GM23338 (cell line): ENCODE data around the gene CXorf66. TPM values are rescaled to one million over a fixed set of nuclear protein-coding genes. Genes with fewer than 3 reads are reported as not detected.

Experiments
- ATAC-seq: fragments of 200-7000 bp; cut with Tn5 transposase; 3 replicates; pipeline ENCODE4 v1.9.1; 2020
- DNase-seq: peaks from one replicate; pipeline ENCODE4 v3.0.0-alpha.2; 2015; ENCODE audit warnings: low spot score
- H2AFZ ChIP-seq: fragments of 200-600 bp; sonication (generic); 2 replicates; pipeline ENCODE4 v1.8.0; 2016; ENCODE audit warnings: antibody characterized with exemption, mild to moderate bottlenecking, moderate library complexity
- H3F3A ChIP-seq: fragments of 200-600 bp; sonication (generic); replicated peaks from 2 replicates; pipeline ENCODE4 v1.8.0; 2017; ENCODE audit warnings: antibody characterized with exemption, mixed run types, low read depth
- H3K27ac ChIP-seq: fragments of 200-600 bp; sonication (generic); 2 replicates; pipeline ENCODE4 v1.6.1; 2016; ENCODE audit warnings: low read depth
- H3K27me3 ChIP-seq: fragments of 200-600 bp; sonication (generic); 2 replicates; pipeline ENCODE4 v1.8.0; 2016; ENCODE audit warnings: mild to moderate bottlenecking, mixed run types, moderate library complexity; ENCODE audit not compliant: insufficient read depth
- H3K36me3 ChIP-seq: fragments of 200-600 bp; sonication (generic); 2 replicates; pipeline ENCODE4 v1.8.0; 2016; ENCODE audit warnings: mild to moderate bottlenecking; ENCODE audit not compliant: insufficient read depth
- H3K4me1 ChIP-seq: fragments of 200-600 bp; sonication (generic); 2 replicates; pipeline ENCODE4 v1.8.0; 2016; ENCODE audit warnings: mild to moderate bottlenecking, moderate library complexity; ENCODE audit not compliant: insufficient read depth
- H3K4me2 ChIP-seq: fragments of 200-600 bp; sonication (generic); 2 replicates; pipeline ENCODE4 v1.7.1; 2017; ENCODE audit warnings: mixed run types
- H3K4me3 ChIP-seq: fragments of 200-600 bp; sonication (generic); 2 replicates; pipeline ENCODE4 v1.6.1; 2016; ENCODE audit warnings: mixed run types
- H3K79me2 ChIP-seq: fragments of 200-600 bp; sonication (generic); replicated peaks from 2 replicates; pipeline ENCODE4 v1.8.0; 2017; ENCODE audit warnings: mild to moderate bottlenecking; ENCODE audit not compliant: insufficient read depth
- H3K9me2 ChIP-seq: fragments of 200-600 bp; sonication (generic); 2 replicates; pipeline ENCODE4 v1.8.0; 2017; ENCODE audit not compliant: insufficient read depth
- H4K20me1 ChIP-seq: fragments of 200-600 bp; sonication (generic); replicated peaks from 2 replicates; pipeline ENCODE4 v1.8.0; 2017; ENCODE audit warnings: mild to moderate bottlenecking; ENCODE audit not compliant: insufficient read depth
- H3K27ac Mint-ChIP-seq: 2 replicates; pipeline ENCODE4 v1.8.0; 2020; ENCODE audit warnings: inconsistent platforms, mild to moderate bottlenecking, moderate library complexity, mixed read lengths
- H3K27me3 Mint-ChIP-seq: 3 replicates; pipeline ENCODE4 v1.8.0; 2022; ENCODE audit warnings: low read depth, mild to moderate bottlenecking, moderate library complexity, mixed read lengths, inconsistent platforms; ENCODE audit not compliant: insufficient read depth, poor library complexity
- H3K36me3 Mint-ChIP-seq: 3 replicates; pipeline ENCODE4 v1.8.0; 2021; ENCODE audit warnings: low read depth, mild to moderate bottlenecking, inconsistent platforms, moderate library complexity, mixed read lengths
- H3K4me1 Mint-ChIP-seq: 3 replicates; pipeline ENCODE4 v1.8.0; 2020; ENCODE audit warnings: mild to moderate bottlenecking, inconsistent platforms, mixed read lengths
- H3K4me3 Mint-ChIP-seq: 3 replicates; pipeline ENCODE4 v1.8.0; 2021; ENCODE audit warnings: moderate library complexity, mild to moderate bottlenecking, inconsistent platforms, mixed read lengths
- H3K9me3 Mint-ChIP-seq: 3 replicates; pipeline ENCODE4 v1.8.0; 2020; ENCODE audit warnings: moderate library complexity, mild to moderate bottlenecking, inconsistent platforms, mixed read lengths
- CREB1 ChIP-seq: fragments of 250-450 bp; sonication (Bioruptor Pico); IDR thresholded peaks from 2 replicates; pipeline ENCODE4 v1.5.0; 2020; ENCODE audit warnings: low read depth, mild to moderate bottlenecking, moderate library complexity
- EZH2 ChIP-seq: fragments of 200-600 bp; sonication (generic); IDR thresholded peaks from one replicate; pipeline ENCODE4 v1.8.0; 2017; ENCODE audit warnings: antibody characterized with exemption, mild to moderate bottlenecking, low read depth; ENCODE audit not compliant: unreplicated experiment
- EZH2phosphoT487 ChIP-seq: fragments of 200-600 bp; sonication (generic); IDR thresholded peaks from one replicate; pipeline ENCODE4 v1.8.1; 2018; ENCODE audit warnings: antibody characterized with exemption; ENCODE audit not compliant: unreplicated experiment
- JUNB ChIP-seq: IDR thresholded peaks from one replicate; pipeline ENCODE4 v1.6.1; 2016; ENCODE audit warnings: antibody characterized with exemption; ENCODE audit not compliant: unreplicated experiment
- ZNF331 ChIP-seq: fragments of 250-450 bp; sonication (Bioruptor Pico); IDR thresholded peaks from 2 replicates; pipeline ENCODE4 v1.5.0; 2020; ENCODE audit warnings: low read depth, mild to moderate bottlenecking, moderate library complexity
- polyA plus RNA-seq: library from polyadenylated mRNA; unstranded; fragments of >200 nt; fragmentation: Nextera tagmentation; extraction: Ambion mirVana; gene quantifications from 2 replicates; pipeline ENCODE4 v1.2.1, GENCODE V29; 2016
- total RNA-seq: library from RNA; depleted of rRNA; stranded (reverse); fragments of >200 nt; shearing (Covaris generic); gene quantifications from 2 replicates; pipeline ENCODE4 v1.2.3, GENCODE V29; 2014
- TF ChIP-seq, protein P1 (sequence below): fragments of 250-450 bp; sonication (Bioruptor Pico); IDR thresholded peaks from 2 replicates; pipeline ENCODE4 v1.5.0; 2020; ENCODE audit warnings: mild to moderate bottlenecking, moderate library complexity
- TF ChIP-seq, protein P2 (sequence below): IDR thresholded peaks from one replicate; pipeline ENCODE4 v1.6.1; 2018; ENCODE audit warnings: antibody characterized with exemption; ENCODE audit not compliant: unreplicated experiment

Gene CXorf66
- total and polyA plus RNA-seq, 2 experiments from 2014 or later, result not detected

DNA sequence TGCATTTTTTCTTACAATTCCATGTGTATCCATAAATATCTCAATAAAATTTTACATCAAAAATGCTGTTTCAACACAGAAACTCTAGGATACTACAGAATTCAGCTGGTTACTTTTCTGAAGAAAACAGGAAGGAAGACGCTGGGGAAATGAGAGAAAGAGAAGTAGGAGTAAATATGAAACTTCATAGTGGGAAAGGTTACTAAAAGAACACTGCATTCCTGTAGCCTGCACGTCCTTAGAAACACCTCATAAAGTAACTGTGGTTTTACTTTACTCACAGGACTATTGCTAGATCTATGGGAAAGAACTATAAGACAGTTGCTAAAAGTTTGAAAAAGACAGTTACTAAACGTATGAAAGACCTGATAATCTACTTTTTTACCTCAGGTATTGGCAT is 55.6 kb downstream of the CXorf66 start:
- Histone ChIP-seq H3K4me3 (no peak overlapping the region), H3K27ac (no peak overlapping the region), H3K79me2 (peaks cover 80% of the 10 kb centered on the region), H3F3A (no peaks in the 10 kb centered on the region), H3K4me1 (peaks cover 24% of the 10 kb centered on the region), H2AFZ (no peak overlapping the region), H4K20me1 (no peaks in the 10 kb centered on the region; the same call in 1 of the 2 replicates), H3K27me3 (no peaks in the 10 kb centered on the region), H3K36me3 (no peaks in the 10 kb centered on the region), H3K4me2 (no peak overlapping the region), H3K9me2 (no peaks in the 10 kb centered on the region)
- TF ChIP-seq, protein P1, sequence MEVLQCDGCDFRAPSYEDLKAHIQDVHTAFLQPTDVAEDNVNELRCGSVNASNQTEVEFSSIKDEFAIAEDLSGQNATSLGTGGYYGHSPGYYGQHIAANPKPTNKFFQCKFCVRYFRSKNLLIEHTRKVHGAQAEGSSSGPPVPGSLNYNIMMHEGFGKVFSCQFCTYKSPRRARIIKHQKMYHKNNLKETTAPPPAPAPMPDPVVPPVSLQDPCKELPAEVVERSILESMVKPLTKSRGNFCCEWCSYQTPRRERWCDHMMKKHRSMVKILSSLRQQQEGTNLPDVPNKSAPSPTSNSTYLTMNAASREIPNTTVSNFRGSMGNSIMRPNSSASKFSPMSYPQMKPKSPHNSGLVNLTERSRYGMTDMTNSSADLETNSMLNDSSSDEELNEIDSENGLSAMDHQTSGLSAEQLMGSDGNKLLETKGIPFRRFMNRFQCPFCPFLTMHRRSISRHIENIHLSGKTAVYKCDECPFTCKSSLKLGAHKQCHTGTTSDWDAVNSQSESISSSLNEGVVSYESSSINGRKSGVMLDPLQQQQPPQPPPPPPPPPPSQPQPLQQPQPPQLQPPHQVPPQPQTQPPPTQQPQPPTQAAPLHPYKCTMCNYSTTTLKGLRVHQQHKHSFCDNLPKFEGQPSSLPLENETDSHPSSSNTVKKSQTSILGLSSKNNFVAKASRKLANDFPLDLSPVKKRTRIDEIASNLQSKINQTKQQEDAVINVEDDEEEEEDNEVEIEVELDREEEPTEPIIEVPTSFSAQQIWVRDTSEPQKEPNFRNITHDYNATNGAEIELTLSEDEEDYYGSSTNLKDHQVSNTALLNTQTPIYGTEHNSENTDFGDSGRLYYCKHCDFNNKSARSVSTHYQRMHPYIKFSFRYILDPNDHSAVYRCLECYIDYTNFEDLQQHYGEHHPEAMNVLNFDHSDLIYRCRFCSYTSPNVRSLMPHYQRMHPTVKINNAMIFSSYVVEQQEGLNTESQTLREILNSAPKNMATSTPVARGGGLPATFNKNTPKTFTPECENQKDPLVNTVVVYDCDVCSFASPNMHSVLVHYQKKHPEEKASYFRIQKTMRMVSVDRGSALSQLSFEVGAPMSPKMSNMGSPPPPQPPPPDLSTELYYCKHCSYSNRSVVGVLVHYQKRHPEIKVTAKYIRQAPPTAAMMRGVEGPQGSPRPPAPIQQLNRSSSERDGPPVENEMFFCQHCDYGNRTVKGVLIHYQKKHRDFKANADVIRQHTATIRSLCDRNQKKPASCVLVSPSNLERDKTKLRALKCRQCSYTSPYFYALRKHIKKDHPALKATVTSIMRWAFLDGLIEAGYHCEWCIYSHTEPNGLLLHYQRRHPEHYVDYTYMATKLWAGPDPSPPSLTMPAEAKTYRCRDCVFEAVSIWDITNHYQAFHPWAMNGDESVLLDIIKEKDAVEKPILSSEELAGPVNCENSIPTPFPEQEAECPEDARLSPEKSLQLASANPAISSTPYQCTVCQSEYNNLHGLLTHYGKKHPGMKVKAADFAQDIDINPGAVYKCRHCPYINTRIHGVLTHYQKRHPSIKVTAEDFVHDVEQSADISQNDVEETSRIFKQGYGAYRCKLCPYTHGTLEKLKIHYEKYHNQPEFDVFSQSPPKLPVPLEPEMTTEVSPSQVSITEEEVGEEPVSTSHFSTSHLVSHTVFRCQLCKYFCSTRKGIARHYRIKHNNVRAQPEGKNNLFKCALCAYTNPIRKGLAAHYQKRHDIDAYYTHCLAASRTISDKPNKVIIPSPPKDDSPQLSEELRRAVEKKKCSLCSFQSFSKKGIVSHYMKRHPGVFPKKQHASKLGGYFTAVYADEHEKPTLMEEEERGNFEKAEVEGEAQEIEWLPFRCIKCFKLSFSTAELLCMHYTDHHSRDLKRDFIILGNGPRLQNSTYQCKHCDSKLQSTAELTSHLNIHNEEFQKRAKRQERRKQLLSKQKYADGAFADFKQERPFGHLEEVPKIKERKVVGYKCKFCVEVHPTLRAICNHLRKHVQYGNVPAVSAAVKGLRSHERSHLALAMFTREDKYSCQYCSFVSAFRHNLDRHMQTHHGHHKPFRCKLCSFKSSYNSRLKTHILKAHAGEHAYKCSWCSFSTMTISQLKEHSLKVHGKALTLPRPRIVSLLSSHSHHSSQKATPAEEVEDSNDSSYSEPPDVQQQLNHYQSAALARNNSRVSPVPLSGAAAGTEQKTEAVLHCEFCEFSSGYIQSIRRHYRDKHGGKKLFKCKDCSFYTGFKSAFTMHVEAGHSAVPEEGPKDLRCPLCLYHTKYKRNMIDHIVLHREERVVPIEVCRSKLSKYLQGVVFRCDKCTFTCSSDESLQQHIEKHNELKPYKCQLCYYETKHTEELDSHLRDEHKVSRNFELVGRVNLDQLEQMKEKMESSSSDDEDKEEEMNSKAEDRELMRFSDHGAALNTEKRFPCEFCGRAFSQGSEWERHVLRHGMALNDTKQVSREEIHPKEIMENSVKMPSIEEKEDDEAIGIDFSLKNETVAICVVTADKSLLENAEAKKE (CRISPR knock-in tag), result no peak
- TF ChIP-seq ZNF331 (CRISPR knock-in tag), result no peak
- TF ChIP-seq, protein P2, sequence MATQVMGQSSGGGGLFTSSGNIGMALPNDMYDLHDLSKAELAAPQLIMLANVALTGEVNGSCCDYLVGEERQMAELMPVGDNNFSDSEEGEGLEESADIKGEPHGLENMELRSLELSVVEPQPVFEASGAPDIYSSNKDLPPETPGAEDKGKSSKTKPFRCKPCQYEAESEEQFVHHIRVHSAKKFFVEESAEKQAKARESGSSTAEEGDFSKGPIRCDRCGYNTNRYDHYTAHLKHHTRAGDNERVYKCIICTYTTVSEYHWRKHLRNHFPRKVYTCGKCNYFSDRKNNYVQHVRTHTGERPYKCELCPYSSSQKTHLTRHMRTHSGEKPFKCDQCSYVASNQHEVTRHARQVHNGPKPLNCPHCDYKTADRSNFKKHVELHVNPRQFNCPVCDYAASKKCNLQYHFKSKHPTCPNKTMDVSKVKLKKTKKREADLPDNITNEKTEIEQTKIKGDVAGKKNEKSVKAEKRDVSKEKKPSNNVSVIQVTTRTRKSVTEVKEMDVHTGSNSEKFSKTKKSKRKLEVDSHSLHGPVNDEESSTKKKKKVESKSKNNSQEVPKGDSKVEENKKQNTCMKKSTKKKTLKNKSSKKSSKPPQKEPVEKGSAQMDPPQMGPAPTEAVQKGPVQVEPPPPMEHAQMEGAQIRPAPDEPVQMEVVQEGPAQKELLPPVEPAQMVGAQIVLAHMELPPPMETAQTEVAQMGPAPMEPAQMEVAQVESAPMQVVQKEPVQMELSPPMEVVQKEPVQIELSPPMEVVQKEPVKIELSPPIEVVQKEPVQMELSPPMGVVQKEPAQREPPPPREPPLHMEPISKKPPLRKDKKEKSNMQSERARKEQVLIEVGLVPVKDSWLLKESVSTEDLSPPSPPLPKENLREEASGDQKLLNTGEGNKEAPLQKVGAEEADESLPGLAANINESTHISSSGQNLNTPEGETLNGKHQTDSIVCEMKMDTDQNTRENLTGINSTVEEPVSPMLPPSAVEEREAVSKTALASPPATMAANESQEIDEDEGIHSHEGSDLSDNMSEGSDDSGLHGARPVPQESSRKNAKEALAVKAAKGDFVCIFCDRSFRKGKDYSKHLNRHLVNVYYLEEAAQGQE, result no peak
- no peak for TF ChIP-seq JUNB
- TF ChIP-seq EZH2phosphoT487, result no peak
- TF ChIP-seq EZH2, result no peak
- TF ChIP-seq CREB1 (CRISPR knock-in tag), result no peak
- H3K9me3 Mint-ChIP-seq, result no peaks in the 10 kb centered on the region
- H3K27ac Mint-ChIP-seq, result no peak overlapping the region
- DNase-seq (no peak), ATAC-seq (no peak)
- peaks cover 3% of the 10 kb centered on the region for H3K27me3 Mint-ChIP-seq
- H3K36me3 Mint-ChIP-seq, result no peaks in the 10 kb centered on the region
- H3K4me3 Mint-ChIP-seq, result no peak overlapping the region
- peaks cover 35% of the 10 kb centered on the region for H3K4me1 Mint-ChIP-seq
